Forelimb muscle (tissue), 1 donor: Measurements from ENCODE around the gene PUM2. TPM values are rescaled to one million over a fixed set of nuclear protein-coding genes. Genes with fewer than 3 reads are reported as not detected.

ENCODE experiments used
- DNase-seq: peaks from one replicate; pipeline ENCODE4 v3.0.0-alpha.2; 2013; ENCODE audit warnings: low read depth
- polyA plus RNA-seq: library from polyadenylated mRNA; unstranded; fragments of 120-200 nt; gene quantifications from one replicate; pipeline ENCODE4 v1.2.1, GENCODE V29; 2013; ENCODE audit not compliant: insufficient read length

The PUM2 gene
- polyA plus RNA-seq, 1 donor, result 57.6 TPM

DNA sequence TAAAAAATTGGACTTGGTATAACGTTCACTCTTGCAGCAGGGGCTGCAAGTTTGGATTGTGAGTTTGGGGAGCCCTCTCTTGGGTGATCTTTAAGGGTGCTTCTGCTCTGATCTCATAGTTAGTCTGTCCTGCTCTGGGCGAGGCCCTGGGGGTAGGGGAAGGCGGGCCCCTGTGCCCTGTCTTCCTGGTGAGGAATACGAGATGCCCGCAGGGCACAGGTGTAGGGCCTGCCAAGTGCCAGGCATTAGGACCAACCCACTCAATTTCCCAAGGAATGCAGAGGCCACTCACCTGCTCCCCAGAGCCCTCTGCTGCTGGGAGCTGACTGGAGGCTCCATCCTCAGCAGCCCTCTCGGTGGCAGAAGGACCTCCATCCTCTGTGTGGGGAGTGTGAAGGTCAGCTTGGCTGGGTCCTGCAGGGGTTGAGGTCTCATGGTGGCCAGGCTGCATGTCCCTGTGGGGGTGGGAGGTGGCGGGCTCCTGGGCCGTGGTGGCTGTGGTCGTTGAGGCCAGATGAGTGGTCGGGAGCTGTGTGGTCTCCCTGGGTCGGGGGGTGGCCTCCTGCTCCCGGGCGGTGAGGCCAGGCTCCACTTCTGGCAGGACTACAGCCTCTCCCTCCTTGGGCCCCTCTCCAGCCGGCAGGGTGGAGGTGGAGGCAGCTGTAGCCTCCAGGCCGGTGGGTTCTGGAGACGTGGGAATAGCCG is 147.0 kb downstream of the PUM2 start:
- DNase-seq, result no peak

DNA sequence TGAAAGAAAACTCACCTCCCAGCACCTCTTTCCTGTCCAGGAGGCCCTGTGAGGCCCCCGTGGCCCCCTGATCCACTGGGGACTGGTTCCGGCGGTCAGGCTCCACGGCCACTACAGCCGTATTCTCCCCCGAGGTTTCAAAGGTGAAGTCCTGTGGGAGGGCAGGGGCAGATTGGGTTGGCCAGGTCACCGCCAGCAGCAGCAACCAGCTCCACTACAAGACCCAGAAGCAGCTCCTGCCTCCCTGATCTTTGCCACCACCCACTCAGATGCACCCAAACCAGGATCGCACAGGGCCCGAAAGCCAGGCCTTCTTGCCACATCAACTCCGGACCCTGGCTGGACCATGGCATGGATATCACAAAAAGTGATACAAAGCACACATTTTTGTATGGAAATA is 147.6 kb downstream of the PUM2 start:
- no peak for DNase-seq

DNA sequence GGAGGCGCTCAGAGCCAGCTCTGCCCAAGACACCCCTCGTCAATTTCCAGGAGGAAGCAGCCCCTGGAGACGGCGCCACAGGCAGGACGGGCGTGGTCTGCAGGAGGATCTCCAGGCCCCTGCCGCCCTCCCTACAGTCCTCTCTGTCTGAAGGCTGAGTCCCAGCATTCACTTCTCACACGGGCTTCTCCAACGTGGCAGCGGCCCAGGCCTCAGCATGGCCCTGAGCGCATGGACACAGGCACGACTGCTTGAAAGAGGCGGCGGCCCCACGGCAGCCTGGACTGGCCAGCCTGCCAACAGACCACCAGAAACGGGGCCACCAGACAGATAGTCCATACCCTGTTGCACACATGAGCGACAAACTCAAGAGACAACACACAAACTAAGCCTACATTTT is 149.0 kb downstream of the PUM2 start:
- no peak for DNase-seq

DNA sequence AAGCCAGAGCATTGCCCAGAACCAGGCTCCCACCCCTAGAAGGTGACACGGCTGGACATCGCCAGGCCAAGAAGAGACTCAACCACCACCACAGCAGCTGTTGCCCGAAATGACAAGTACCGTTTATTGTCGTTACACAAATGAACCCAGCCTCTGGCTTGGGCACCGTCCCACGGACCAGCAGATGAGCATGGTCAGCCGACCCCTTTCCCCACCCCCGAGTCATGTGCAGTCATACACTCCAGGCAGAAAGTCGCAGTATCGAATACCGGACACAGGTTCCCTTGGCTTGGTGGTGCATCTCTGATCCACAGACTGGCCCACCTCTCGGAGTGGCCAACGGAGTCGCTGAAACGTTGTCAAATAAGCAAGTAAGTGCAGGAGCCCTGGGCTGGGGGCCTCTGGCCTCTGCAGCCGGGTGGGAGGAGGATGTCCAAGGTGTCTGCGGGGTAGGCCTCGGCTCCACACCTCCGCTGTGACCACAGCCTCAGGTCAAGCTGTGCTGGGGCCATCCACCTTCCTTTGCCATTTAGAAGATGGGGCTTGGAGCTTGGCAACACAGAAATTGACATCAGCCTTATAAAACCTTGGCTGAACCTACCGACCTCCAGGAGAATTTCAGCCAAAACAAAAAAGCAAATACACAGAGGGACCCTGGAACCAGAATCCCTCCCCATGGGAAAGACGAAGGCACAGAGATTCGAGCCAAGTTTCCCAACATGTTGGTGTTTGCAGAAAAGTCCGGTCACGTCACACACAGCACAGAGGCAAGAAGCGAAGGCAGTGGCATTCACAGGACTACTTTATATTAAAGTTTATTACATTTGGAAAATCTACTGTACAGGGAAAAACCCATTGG is 149.7 kb downstream of the PUM2 start:
- DNase-seq, result no peak

DNA sequence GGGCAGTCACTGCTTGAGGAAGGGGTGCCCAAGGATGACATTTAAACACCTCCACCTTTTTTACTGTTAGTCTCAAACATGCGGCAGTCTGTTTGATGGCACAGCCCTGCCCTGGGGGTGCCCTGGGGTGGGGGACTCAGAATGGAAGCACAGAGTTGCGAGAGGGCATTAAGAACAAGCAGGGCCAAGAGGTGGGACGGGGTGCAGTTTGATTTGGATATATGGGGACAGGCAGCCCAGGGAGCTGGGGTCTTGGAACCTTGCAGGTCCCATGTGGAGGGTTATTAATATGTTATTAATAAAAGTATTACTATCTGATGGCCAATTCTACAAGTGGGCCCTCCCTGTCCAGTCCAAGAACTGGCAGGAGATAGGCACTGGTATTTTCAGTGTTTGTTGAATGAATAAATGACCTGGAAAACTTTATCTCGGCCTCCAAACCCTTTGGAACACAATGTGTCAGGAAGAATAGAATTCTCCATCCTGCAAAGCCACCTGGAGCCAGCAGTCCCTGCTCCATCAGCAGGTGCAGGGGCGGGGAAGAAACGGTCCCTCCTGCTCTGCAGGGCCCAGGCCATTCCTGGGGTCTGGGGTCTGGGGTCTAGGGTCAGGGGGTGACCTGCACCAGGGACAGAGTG is 150.9 kb downstream of the PUM2 start:
- DNase-seq, result no peak

DNA sequence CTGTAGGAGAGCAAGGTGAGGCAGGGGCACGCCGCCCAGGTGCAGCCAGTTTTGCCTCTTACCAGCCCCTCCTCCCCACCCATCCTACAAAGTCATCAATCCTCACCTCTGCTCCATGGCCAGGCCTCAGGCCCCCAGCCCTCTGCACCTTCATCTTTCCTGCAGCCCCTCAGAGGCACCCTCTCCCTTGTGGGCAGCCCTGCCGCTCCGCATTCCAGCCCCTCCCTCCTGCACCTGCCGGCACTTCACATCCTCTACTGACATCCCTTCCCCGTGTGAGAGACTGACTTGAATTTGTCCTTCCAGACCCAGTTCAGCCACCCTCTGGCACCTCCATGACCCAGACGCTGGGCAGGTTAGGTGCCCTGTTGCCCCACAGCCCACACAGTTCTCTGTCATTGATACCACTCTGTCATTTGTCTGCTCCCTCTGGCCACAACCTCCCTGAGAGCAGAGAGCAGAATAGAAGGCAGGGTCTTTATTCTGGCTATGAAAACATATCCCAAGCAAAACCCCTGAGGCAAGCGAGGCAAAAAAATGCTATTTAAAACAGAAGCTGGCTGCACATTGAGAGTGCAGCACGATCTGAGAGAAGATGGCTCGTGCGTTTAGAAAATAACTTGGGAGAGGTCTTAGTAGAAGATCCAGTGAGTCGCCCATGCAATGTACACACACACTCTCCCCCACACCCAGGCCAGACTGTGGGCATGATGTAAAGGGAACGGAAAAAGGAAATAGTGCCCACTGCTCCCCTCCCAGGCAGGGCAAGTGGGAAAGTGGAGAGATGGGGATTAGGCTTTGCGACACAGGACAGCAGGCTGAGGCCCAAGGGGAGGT is 151.6 kb downstream of the PUM2 start:
- no peak for DNase-seq

Other genes starting within 250 kb of the PUM2 start
- 6.0 TPM for gene SDC1, start 125.7 kb downstream of the PUM2 start, polyA plus RNA-seq
- gene RHOB, start 96.2 kb upstream of the PUM2 start, polyA plus RNA-seq, result 119 TPM